ENCODE results near the gene ZFC3H1.

DNA sequence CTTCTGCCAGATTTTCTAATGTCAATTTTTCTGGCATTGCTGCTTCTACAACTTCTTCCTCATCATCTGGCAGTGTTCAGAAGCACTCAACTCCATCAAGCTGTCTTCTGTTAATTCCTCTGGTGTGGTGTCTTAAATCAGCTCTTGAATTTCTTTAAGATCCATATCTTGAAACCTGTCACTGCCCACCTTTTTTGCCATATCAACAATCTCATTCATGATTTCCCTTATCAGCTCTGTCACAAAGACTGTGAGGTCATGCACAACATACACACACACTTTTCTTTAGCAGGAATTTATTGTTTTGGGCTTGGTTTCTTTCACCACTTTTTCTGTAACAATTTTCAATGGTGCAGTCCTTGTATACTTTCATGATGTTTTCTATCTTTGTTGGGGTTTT is 7.7 kb upstream of the ZFC3H1 start:
- TF ChIP-seq POLR2AphosphoS5 (IDR thresholded peaks at IDR 0.05; ENCODE audit: insufficient read depth in 1 of 2, low read depth in 1 of 2) (no peak), POLR2A (IDR thresholded peaks at IDR 0.05) (no peak)
- TF ChIP-seq, protein P1, sequence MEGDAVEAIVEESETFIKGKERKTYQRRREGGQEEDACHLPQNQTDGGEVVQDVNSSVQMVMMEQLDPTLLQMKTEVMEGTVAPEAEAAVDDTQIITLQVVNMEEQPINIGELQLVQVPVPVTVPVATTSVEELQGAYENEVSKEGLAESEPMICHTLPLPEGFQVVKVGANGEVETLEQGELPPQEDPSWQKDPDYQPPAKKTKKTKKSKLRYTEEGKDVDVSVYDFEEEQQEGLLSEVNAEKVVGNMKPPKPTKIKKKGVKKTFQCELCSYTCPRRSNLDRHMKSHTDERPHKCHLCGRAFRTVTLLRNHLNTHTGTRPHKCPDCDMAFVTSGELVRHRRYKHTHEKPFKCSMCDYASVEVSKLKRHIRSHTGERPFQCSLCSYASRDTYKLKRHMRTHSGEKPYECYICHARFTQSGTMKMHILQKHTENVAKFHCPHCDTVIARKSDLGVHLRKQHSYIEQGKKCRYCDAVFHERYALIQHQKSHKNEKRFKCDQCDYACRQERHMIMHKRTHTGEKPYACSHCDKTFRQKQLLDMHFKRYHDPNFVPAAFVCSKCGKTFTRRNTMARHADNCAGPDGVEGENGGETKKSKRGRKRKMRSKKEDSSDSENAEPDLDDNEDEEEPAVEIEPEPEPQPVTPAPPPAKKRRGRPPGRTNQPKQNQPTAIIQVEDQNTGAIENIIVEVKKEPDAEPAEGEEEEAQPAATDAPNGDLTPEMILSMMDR (IDR thresholded peaks at IDR 0.05): no peak
